A549 (cell line): Measurements from ENCODE around the gene PPP1R13L.

ENCODE experiments used
- HOXA7 ChIP-seq: fragments of 250-450 bp; sonication (Bioruptor Pico); IDR thresholded peaks from 2 replicates; pipeline ENCODE4 v1.5.0; 2020; ENCODE audit warnings: mild to moderate bottlenecking, moderate library complexity
- JUN ChIP-seq, 2 experiments: fragments of >200 bp; sonication (Bioruptor Twin); formaldehyde crosslinking; IDR thresholded peaks; 2 replicates in 1 of 2; 3 replicates in 1 of 2; pipeline ENCODE4 v1.6.1; 2016 to 2017
- MAZ ChIP-seq: fragments of 150-350 bp; IDR thresholded peaks from 2 replicates; pipeline ENCODE4 v1.6.1; 2014; ENCODE audit warnings: antibody characterized with exemption, low read depth, low read length, borderline replicate concordance
- POLR2A ChIP-seq: IDR thresholded peaks from 2 replicates; pipeline ENCODE4 v1.6.1; 2012; ENCODE audit warnings: mild to moderate bottlenecking, low read length
- RCOR1 ChIP-seq: fragments of 150-350 bp; IDR thresholded peaks from 2 replicates; pipeline ENCODE4 v1.6.1; 2014; ENCODE audit warnings: antibody characterized with exemption, low read length, low read depth
- RNF2 ChIP-seq: fragments of 200-600 bp; sonication (generic); IDR thresholded peaks from 2 replicates; pipeline ENCODE4 v1.6.1; 2016; ENCODE audit warnings: low read depth, mild to moderate bottlenecking, antibody characterized with exemption, moderate library complexity, borderline replicate concordance
- TP53 ChIP-seq: fragments of 250-450 bp; sonication (Bioruptor Pico); IDR thresholded peaks from 2 replicates; pipeline ENCODE4 v1.5.0; 2021; ENCODE audit warnings: mild to moderate bottlenecking, moderate library complexity
- TF ChIP-seq, protein P1 (sequence below): fragments of >200 bp; sonication (Bioruptor Twin); formaldehyde crosslinking; IDR thresholded peaks from 3 replicates; pipeline ENCODE4 v1.5.1; 2016
- TF ChIP-seq, protein P2 (sequence below): fragments of 200-600 bp; sonication (generic); IDR thresholded peaks from 2 replicates; pipeline ENCODE4 v1.6.1; 2016; ENCODE audit warnings: antibody characterized with exemption, mild to moderate bottlenecking, moderate library complexity

DNA sequence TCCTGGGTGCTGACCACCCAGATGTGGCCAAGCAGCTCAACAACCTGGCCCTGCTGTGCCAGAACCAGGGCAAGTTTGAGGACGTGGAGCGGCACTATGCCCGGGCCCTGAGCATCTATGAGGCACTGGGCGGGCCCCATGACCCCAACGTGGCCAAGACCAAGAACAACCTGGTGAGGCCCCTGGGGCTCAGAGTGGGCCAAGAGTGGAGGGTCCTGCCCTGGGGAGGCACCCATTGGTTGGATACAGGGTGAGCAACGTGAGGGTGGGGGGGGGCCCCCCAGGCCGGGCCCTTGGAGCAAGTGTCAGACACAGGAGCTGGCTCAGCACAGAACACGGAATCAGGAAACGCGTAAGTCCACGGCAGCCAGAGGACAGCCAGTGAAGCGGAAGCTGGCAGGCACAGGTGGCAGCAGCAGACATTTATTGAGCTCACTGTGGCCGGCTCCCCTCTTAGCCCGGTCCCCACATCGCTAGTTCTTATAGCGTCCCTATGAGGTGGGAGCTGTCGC, 55.4 kb downstream of the PPP1R13L start:
- TF ChIP-seq, protein P1, sequence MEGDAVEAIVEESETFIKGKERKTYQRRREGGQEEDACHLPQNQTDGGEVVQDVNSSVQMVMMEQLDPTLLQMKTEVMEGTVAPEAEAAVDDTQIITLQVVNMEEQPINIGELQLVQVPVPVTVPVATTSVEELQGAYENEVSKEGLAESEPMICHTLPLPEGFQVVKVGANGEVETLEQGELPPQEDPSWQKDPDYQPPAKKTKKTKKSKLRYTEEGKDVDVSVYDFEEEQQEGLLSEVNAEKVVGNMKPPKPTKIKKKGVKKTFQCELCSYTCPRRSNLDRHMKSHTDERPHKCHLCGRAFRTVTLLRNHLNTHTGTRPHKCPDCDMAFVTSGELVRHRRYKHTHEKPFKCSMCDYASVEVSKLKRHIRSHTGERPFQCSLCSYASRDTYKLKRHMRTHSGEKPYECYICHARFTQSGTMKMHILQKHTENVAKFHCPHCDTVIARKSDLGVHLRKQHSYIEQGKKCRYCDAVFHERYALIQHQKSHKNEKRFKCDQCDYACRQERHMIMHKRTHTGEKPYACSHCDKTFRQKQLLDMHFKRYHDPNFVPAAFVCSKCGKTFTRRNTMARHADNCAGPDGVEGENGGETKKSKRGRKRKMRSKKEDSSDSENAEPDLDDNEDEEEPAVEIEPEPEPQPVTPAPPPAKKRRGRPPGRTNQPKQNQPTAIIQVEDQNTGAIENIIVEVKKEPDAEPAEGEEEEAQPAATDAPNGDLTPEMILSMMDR = no peak
- TF ChIP-seq POLR2A = no peak
- TF ChIP-seq TP53 (CRISPR knock-in tag) = no peak
- TF ChIP-seq, protein P2, sequence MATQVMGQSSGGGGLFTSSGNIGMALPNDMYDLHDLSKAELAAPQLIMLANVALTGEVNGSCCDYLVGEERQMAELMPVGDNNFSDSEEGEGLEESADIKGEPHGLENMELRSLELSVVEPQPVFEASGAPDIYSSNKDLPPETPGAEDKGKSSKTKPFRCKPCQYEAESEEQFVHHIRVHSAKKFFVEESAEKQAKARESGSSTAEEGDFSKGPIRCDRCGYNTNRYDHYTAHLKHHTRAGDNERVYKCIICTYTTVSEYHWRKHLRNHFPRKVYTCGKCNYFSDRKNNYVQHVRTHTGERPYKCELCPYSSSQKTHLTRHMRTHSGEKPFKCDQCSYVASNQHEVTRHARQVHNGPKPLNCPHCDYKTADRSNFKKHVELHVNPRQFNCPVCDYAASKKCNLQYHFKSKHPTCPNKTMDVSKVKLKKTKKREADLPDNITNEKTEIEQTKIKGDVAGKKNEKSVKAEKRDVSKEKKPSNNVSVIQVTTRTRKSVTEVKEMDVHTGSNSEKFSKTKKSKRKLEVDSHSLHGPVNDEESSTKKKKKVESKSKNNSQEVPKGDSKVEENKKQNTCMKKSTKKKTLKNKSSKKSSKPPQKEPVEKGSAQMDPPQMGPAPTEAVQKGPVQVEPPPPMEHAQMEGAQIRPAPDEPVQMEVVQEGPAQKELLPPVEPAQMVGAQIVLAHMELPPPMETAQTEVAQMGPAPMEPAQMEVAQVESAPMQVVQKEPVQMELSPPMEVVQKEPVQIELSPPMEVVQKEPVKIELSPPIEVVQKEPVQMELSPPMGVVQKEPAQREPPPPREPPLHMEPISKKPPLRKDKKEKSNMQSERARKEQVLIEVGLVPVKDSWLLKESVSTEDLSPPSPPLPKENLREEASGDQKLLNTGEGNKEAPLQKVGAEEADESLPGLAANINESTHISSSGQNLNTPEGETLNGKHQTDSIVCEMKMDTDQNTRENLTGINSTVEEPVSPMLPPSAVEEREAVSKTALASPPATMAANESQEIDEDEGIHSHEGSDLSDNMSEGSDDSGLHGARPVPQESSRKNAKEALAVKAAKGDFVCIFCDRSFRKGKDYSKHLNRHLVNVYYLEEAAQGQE = no peak
- TF ChIP-seq JUN (IDR thresholded peaks at IDR 0.05) = no peak
- no peak for TF ChIP-seq HOXA7 (CRISPR knock-in tag)
- no peak for TF ChIP-seq RNF2
- TF ChIP-seq RCOR1 = no peak
- TF ChIP-seq MAZ = no peak
